D721Med (cell line): ENCODE measurements around the gene LSAMP.

Source experiments
- DNase-seq: peaks from one replicate; pipeline ENCODE4 v3.0.0; 2011; ENCODE audit warnings: low spot score; ENCODE audit not compliant: insufficient read length
- FAIRE-seq: peaks from 2 replicates; lab custom pipeline; 2011; peaks lifted over from hg19 to GRCh38; lab: Jason Lieb, UNC
- TF ChIP-seq, protein P1 (sequence below): IDR thresholded peaks from 2 replicates; pipeline ENCODE4 v1.5.1; 2012; ENCODE audit warnings: mild to moderate bottlenecking, control low read depth; ENCODE audit not compliant: insufficient read depth; ENCODE audit errors: missing control alignments

The LSAMP gene

GRCh38 chr3:116265320-116265695, 180.0 kb downstream of the LSAMP start:
- TF ChIP-seq, protein P1, sequence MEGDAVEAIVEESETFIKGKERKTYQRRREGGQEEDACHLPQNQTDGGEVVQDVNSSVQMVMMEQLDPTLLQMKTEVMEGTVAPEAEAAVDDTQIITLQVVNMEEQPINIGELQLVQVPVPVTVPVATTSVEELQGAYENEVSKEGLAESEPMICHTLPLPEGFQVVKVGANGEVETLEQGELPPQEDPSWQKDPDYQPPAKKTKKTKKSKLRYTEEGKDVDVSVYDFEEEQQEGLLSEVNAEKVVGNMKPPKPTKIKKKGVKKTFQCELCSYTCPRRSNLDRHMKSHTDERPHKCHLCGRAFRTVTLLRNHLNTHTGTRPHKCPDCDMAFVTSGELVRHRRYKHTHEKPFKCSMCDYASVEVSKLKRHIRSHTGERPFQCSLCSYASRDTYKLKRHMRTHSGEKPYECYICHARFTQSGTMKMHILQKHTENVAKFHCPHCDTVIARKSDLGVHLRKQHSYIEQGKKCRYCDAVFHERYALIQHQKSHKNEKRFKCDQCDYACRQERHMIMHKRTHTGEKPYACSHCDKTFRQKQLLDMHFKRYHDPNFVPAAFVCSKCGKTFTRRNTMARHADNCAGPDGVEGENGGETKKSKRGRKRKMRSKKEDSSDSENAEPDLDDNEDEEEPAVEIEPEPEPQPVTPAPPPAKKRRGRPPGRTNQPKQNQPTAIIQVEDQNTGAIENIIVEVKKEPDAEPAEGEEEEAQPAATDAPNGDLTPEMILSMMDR = no peak
- no peak for FAIRE-seq

DNA sequence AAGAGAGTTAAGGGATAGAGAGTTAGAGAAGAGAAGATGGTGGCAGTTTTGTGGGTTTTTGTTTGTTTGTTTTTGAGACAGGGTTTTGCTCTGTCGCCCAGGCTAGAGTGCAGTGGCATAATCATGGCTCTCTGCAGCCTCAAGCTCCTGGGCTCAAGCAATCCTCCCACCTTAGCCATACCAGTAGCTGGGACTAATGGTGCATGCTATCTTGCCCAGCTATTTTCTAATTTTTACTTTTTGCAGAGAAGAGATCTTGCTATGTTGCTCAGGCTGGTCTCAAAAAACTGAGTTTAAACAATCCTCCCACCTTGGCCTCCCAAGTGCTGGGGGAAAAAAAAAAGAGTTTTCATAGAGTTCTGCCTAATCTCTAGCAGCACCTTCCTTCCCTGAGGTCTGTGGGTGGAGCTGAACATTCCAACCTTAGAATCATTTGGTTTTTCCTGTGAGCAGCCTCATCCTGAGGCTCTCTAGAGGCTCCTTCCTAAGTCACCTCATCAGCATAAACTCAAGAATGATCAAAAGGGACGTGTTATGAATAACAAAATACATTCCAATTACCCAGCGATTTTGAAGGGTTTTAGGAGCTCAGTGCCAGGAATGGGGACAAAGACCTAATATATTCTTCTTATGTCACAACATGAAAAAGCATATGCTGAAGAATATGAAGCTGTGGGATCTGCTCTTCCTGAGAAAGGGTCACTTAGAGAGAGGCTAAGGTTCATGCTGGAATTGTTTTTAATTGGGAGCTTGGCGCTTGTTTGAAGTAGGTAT, 180.6 kb downstream of the LSAMP start:
- no peak for FAIRE-seq
- no peak for DNase-seq
- TF ChIP-seq, protein P1 = no peak

More at GRCh38 chr3:116265320-116265695, 180.0 kb downstream of the LSAMP start:
- no peak for DNase-seq

DNA sequence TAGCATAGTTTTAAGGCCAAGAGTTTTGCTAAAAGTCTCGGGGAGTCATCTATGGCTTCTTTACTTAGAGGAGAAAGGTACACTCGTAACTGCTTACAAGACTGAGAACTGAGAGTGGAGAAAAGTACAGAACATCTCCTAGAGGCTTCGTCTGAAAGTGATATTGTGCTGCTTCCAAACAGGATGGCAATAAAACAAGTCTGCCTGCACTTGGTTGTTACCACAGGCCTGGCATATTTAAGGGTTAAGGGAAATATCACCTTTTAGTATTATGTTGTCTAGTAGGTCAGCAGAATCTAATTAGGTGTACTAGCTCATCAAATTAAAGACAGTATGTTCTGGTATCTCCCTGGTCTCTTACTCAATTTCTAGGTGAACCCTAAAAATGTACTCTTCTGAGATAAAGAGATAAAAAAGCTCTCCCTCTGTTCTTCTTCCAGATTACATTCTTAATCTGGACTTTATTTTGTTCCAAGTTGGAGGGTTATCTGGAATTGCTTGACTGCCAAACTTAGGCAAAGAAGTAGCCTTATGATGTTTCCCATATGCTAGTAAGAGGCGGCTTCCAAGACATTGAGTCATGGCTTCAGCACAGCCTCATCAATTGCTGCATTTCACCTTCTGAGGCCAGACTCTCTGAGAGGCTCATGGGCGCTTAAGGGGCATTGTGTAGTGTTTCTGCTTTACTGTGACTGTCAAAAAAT, 181.3 kb downstream of the LSAMP start:
- FAIRE-seq (no peak), DNase-seq (no peak)
- TF ChIP-seq, protein P1 = no peak

DNA sequence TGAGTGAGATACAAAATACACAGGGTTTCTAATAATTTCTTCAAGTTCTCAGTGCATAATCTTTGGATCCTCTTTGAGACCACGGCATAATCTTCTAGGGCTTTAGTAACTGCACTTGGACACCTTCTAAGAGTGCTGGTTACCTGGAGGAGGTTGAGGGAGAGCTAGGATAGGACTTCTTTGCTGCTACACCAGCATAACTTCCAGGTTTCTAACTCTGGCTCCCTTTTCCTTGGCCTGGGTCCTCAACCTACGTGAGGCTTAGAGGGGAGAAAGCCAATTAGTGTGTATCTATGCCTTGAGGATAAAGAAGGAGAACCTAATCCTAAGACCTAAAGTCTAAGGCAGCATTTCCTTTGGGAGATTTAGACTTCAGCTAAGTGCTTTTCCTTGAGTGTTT, 184.8 kb downstream of the LSAMP start:
- DNase-seq (peak; percentile 15), FAIRE-seq (peak; percentile 95)
- TF ChIP-seq, protein P1 = no peak

DNA sequence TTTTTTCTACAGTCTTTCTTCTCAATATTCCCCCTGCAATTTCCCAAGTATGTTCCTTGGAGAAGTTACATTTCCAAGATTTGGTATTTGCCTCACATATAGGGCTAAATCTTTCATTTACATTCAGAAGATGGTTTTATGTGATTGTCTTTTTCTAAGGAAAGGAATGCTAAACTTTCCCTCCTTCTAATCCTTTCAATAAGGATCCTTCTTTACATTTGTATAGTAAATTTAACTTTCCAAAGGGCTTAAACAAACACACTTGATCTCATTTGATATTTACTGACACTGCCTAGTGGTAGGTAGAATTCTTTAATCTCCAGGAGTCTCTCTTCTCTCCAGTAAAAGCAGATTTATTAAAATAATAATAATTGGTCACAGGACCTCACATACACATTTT, 185.3 kb downstream of the LSAMP start:
- DNase-seq (no peak), FAIRE-seq (no peak)
- TF ChIP-seq, protein P1 = no peak

- FAIRE-seq (no peak), DNase-seq (no peak)
- TF ChIP-seq, protein P1 = no peak
Observed at GRCh38 chr3:116256843-116257485, 188.3 kb downstream of the LSAMP start.
